Measurements from ENCODE around the gene OR12D3.
"Not testable (repeated sequence)": the region's sequence is repeated elsewhere in the genome, so short reads cannot be mapped to it uniquely, and the experiment has no call there.

The OR12D3 gene

GRCh38 chr6:29375191-29375590, at the start of gene OR12D3:
Gene OR12D3 (minus strand): TSS chr6:29375291. CDS start chr6:29375287, 4 bp downstream.
- no peak for DNase-seq

GRCh38 chr6:29424575-29424974, 49.5 kb upstream of the OR12D3 start:
- no peak for DNase-seq

GRCh38 chr6:29424168-29424567, 49.1 kb upstream of the OR12D3 start:
- no peak for DNase-seq

GRCh38 chr6:29419516-29419915, 44.4 kb upstream of the OR12D3 start:
- no peak for DNase-seq

- no peak for DNase-seq
These were observed 39.5 kb upstream of the OR12D3 start, which contains the start of gene OR12D1 for GRCh38 chr6:29414588-29414987. Gene OR12D1 (plus strand): TSS chr6:29414928.

- DNase-seq = no peak
These were observed 28.7 kb upstream of the OR12D3 start for GRCh38 chr6:29403801-29404200.

GRCh38 chr6:29399525-29399924, 24.4 kb upstream of the OR12D3 start:
- no peak for DNase-seq

GRCh38 chr6:29395331-29395730, 20.2 kb upstream of the OR12D3 start, which contains the start of gene OR12D2:
Gene OR12D2 (plus strand): TSS chr6:29395631. CDS start chr6:29396700, 1,069 bp downstream.
- DNase-seq = no peak

GRCh38 chr6:29388533-29388932, 13.4 kb upstream of the OR12D3 start:
- no peak for DNase-seq

- DNase-seq = no peak
These were observed 912 bp upstream of the OR12D3 start for GRCh38 chr6:29376003-29376402.

- no peak for DNase-seq
These were observed 6.3 kb downstream of the OR12D3 start, which contains the start of gene OR5V1 for GRCh38 chr6:29368765-29369164. Gene OR5V1 (minus strand): TSS chr6:29368865. CDS start chr6:29356195, 12,670 bp downstream.

- no peak for DNase-seq
These were observed 19.5 kb downstream of the OR12D3 start for GRCh38 chr6:29355603-29356002.

GRCh38 chr6:29354980-29355379, 20.1 kb downstream of the OR12D3 start:
- DNase-seq = no peak

GRCh38 chr6:29349348-29349747, 25.7 kb downstream of the OR12D3 start:
- not testable (repeated sequence) for DNase-seq

GRCh38 chr6:29345380-29345779, 29.7 kb downstream of the OR12D3 start:
- no peak for DNase-seq

GRCh38 chr6:29336269-29336668, 38.8 kb downstream of the OR12D3 start:
- DNase-seq = no peak

GRCh38 chr6:29332676-29333075, 42.4 kb downstream of the OR12D3 start:
- DNase-seq = no peak

GRCh38 chr6:29325777-29326176, 49.3 kb downstream of the OR12D3 start:
- DNase-seq = no peak
